ENCODE results near the gene CELA1. TPM values are rescaled to one million over a fixed set of nuclear protein-coding genes. Genes with fewer than 3 reads are reported as not detected.

Gene CELA1
- total RNA-seq, 1 experiment from 2014 or later, result not detected

- Histone ChIP-seq H3K4me1 (ENCODE audit: insufficient read depth, low read length) (no peaks in the 10 kb centered on the region), H2AFZ (ENCODE audit: low read length) (no peak overlapping the region), H3K79me1 (ENCODE audit: insufficient read depth, low read depth, low read length, poor library complexity, severe bottlenecking) (no peaks in the 10 kb centered on the region), H3K27me3 (ENCODE audit: insufficient read depth, low read length) (no peaks in the 10 kb centered on the region), H2BK20ac (ENCODE audit: low read depth, low read length, poor library complexity, severe bottlenecking) (no peak overlapping the region), H3T11ph (ENCODE audit: low read length) (no peak overlapping the region), H2BK12ac (ENCODE audit: insufficient read length, low read depth, low read length) (no peak overlapping the region), H2BK15ac (ENCODE audit: low read depth, low read length) (no peak overlapping the region), H4K20me1 (ENCODE audit: control insufficient read depth, insufficient read depth, insufficient read length) (no peaks in the 10 kb centered on the region), H3K23me2 (ENCODE audit: insufficient read length, low read depth, low read length, poor library complexity, severe bottlenecking) (no peaks in the 10 kb centered on the region), H4K8ac (replicated peaks; ENCODE audit: insufficient read length, low read depth, low read length) (no peak overlapping the region), H3K9me3 (ENCODE audit: control insufficient read depth, low read depth, low read length) (no peaks in the 10 kb centered on the region), H3K4ac (ENCODE audit: low read depth, low read length) (no peak overlapping the region), H3K14ac (ENCODE audit: insufficient read depth, low read length) (no peak overlapping the region), H3K9ac (ENCODE audit: extremely low read depth, insufficient read length, low read length) (no peak overlapping the region), H2AK5ac (ENCODE audit: insufficient read length, low read length) (no peak overlapping the region), H3K23ac (ENCODE audit: insufficient read length, low read depth, low read length) (no peak overlapping the region), H4K91ac (ENCODE audit: insufficient read length, low read depth, low read length) (no peak overlapping the region), H2BK120ac (ENCODE audit: low read depth, low read length, poor library complexity, severe bottlenecking) (no peak overlapping the region), H3K4me2 (ENCODE audit: insufficient read depth, insufficient read length, low read length) (no peak overlapping the region), H3K56ac (ENCODE audit: insufficient read length, low read depth, low read length) (no peak overlapping the region), H4K5ac (ENCODE audit: insufficient read length, low read depth, low read length) (no peak overlapping the region), H3K79me2 (ENCODE audit: insufficient read depth, low read length) (no peaks in the 10 kb centered on the region), H3K27ac (ENCODE audit: insufficient read length, low read depth, low read length) (no peak overlapping the region), H3K18ac (ENCODE audit: insufficient read length, low read depth, low read length) (no peak overlapping the region), H2BK5ac (ENCODE audit: insufficient read length, low read length) (no peak overlapping the region)
- DNase-seq, result no peak
- H3K36me3 Mint-ChIP-seq (ENCODE audit: insufficient read depth in 1 of 3, low read depth in 3 of 3), result peaks cover 2 to 24% (median 22%) of the 10 kb centered on the region in 3 experiments; a peak in 6 of 7 replicates
- no peak overlapping the region for H3K4me3 Mint-ChIP-seq
- H3K9me3 Mint-ChIP-seq, result no peaks in the 10 kb centered on the region
- H3K27me3 Mint-ChIP-seq (ENCODE audit: low read depth), result no peaks in the 10 kb centered on the region
- peaks cover 0 to 5% of the 10 kb centered on the region in 2 experiments; a peak in 2 of 4 replicates for H3K4me1 Mint-ChIP-seq
- no CpG with 5 or more reads among the region's 2 CpGs for WGBS (ENCODE audit: extremely low coverage, insufficient read length, low lambda C conversion rate)
- H3K27ac Mint-ChIP-seq, result no peak overlapping the region
- TF ChIP-seq CTCF (conservative IDR thresholded peaks at IDR 0.05), result no peak
Observed at GRCh38 chr12:51362747-51363342, 16.4 kb upstream of the CELA1 start.

Measured in H9 (cell line).